MCF 10A (cell line): ENCODE measurements around the gene DUOXA2. TPM values are rescaled to one million over a fixed set of nuclear protein-coding genes. Genes with fewer than 3 reads are reported as not detected.
"Not testable (repeated sequence)": the region's sequence is repeated elsewhere in the genome, so short reads cannot be mapped to it uniquely, and the experiment has no call there.

Source experiments
- BruUV-seq: library from RNA; stranded (reverse); fragments of 400-500 nt; replicated peaks from 2 replicates; lab custom pipeline; 2021; lab: Mats Ljungman, UMichigan
- CTCF ChIA-PET: fragments of 300-600 bp; sonication (Branson Sonifier 250); formaldehyde crosslinking; extraction: SDS; loops from one replicate; lab custom pipeline; 2021; ENCODE audit warnings: antibody characterized with exemption, inconsistent platforms; lab: Yijun Ruan, JAX
- POLR2A ChIA-PET: fragments of 300-600, 350-650 bp; sonication (Branson Sonifier 250); formaldehyde crosslinking; extraction: SDS; loops from one replicate; lab custom pipeline; 2020; ENCODE audit warnings: antibody characterized with exemption, inconsistent platforms; lab: Yijun Ruan, JAX
- DNase-seq: peaks from one replicate; pipeline ENCODE4 v3.0.0-alpha.2; 2018; ENCODE audit not compliant: unreplicated experiment
- H3K27ac Mint-ChIP-seq: one replicate; pipeline ENCODE4 v1.8.0; 2022; ENCODE audit warnings: mild to moderate bottlenecking, low read depth, mixed read lengths; ENCODE audit not compliant: unreplicated experiment
- H3K27me3 Mint-ChIP-seq: one replicate; pipeline ENCODE4 v1.8.0; 2022; ENCODE audit warnings: mixed read lengths; ENCODE audit not compliant: insufficient read depth, unreplicated experiment
- H3K36me3 Mint-ChIP-seq: one replicate; pipeline ENCODE4 v1.8.0; 2022; ENCODE audit warnings: mild to moderate bottlenecking, moderate library complexity, mixed read lengths; ENCODE audit not compliant: insufficient read depth, unreplicated experiment
- H3K4me1 Mint-ChIP-seq: one replicate; pipeline ENCODE4 v1.8.0; 2022; ENCODE audit warnings: mixed read lengths; ENCODE audit not compliant: insufficient read depth, unreplicated experiment
- H3K4me3 Mint-ChIP-seq: one replicate; pipeline ENCODE4 v1.8.0; 2022; ENCODE audit warnings: mild to moderate bottlenecking, moderate library complexity, mixed read lengths; ENCODE audit not compliant: unreplicated experiment
- H3K9me3 Mint-ChIP-seq: one replicate; pipeline ENCODE4 v1.8.0; 2022; ENCODE audit warnings: mixed read lengths; ENCODE audit not compliant: unreplicated experiment
- CTCF ChIP-seq: fragments of 200-600 bp; IDR thresholded peaks from one replicate; pipeline ENCODE4 v1.8.0; 2022; ENCODE audit warnings: antibody characterized with exemption, mild to moderate bottlenecking; ENCODE audit not compliant: unreplicated experiment
- intact Hi-C: fragments of 100-400 bp; cut with micrococcal nuclease; formaldehyde crosslinking; loops from 2 replicates; pipeline ENCODE4 v1.14.1; 2022
- total RNA-seq: library from RNA; stranded (reverse); gene quantifications from 2 replicates; pipeline ENCODE4 v1.2.3, GENCODE V29; 2022

Gene DUOXA2
- total RNA-seq, 1 experiment from 2014 or later = not detected

DNA sequence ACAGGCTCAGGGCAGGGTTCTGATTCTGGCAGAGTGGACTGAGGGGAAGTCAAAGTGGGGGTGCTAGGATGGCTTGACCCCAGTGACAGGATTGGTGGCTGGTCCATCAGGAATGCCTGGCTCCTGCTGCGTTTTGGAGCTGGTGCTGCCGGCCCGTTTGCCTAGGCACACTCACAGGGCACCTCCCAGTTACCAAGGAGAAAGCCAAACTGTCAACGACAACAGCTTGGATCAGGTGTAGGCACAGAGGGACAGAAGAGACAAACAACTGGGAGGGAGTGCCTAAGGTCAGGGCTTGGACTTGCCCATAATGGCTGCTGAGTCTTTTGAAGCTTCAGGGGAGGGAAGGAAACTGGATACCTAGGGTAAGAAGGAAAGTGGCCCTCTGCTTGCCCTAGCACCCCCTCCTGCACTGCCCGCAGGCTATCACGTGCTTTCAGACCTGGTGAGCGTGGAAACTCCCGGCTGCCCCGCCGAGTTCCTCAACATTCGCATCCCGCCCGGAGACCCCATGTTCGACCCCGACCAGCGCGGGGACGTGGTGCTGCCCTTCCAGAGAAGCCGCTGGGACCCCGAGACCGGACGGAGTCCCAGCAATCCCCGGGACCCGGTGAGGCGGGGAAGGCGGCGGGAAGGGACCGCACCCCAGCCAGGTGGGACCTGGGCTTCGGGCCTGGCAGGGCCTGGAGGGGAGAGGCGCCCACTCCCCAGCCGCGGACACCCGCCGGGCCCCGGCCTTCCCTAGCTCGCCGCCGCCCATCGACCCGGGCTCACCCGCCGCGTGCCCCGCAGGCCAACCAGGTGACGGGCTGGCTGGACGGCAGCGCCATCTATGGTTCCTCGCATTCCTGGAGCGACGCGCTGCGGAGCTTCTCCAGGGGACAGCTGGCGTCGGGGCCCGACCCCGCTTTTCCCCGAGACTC is 20.8 kb downstream of the DUOXA2 start:
- no peaks in the 10 kb centered on the region for H3K9me3 Mint-ChIP-seq
- peaks cover 12% of the 10 kb centered on the region for H3K36me3 Mint-ChIP-seq
- H3K4me3 Mint-ChIP-seq = no peak overlapping the region
- BruUV-seq = no TSS peak
- TF ChIP-seq CTCF = no peak
- H3K27ac Mint-ChIP-seq = no peak overlapping the region
- no peaks in the 10 kb centered on the region for H3K27me3 Mint-ChIP-seq
- intact Hi-C loops = no loop called here
- CTCF ChIA-PET = interaction anchor here (0.5 kb wide), 1 partner anchor 83 kb away, joined by 5 read pairs; no protein-coding TSS in a partner anchor
- no peak for DNase-seq
- peaks cover 17% of the 10 kb centered on the region for H3K4me1 Mint-ChIP-seq
- POLR2A ChIA-PET = no interaction called here

- DNase-seq, CTCF ChIA-PET, H3K9me3 Mint-ChIP-seq, H3K27ac Mint-ChIP-seq, POLR2A ChIA-PET, H3K27me3 Mint-ChIP-seq, H3K4me3 Mint-ChIP-seq, BruUV-seq, intact Hi-C loops: not testable (repeated sequence)
- Mint-ChIP-seq H3K36me3 (peaks cover 12% of the 10 kb centered on the region), H3K4me1 (peaks cover 12% of the 10 kb centered on the region)
These were observed 21.7 kb downstream of the DUOXA2 start for GRCh38 chr15:45135705-45136377.

DNA sequence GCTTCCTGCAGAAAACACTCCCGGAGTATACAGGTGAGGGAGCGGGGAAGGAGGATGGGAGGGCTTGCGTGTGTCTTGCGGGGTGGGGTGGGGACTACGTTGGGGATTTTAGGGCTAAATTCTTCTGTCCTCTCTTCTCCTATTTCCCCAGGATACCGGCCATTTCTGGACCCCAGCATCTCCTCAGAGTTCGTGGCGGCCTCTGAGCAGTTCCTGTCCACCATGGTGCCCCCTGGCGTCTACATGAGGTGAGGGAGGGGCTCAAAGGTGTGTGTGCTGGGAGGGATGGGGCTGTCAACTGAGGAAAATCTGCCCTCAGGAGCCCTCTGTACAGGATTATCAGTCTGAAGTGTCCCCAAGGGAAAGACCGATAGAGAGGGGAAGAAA is 22.2 kb downstream of the DUOXA2 start:
- Mint-ChIP-seq H3K36me3 (peaks cover 17% of the 10 kb centered on the region), H3K9me3 (no peaks in the 10 kb centered on the region), H3K27ac (no peak overlapping the region), H3K27me3 (no peaks in the 10 kb centered on the region), H3K4me3 (no peak overlapping the region), H3K4me1 (peaks cover 12% of the 10 kb centered on the region)
- POLR2A ChIA-PET = no interaction called here
- no peak for TF ChIP-seq CTCF
- CTCF ChIA-PET = no interaction called here
- intact Hi-C loops = no loop called here
- no TSS peak for BruUV-seq
- no peak for DNase-seq

DNA sequence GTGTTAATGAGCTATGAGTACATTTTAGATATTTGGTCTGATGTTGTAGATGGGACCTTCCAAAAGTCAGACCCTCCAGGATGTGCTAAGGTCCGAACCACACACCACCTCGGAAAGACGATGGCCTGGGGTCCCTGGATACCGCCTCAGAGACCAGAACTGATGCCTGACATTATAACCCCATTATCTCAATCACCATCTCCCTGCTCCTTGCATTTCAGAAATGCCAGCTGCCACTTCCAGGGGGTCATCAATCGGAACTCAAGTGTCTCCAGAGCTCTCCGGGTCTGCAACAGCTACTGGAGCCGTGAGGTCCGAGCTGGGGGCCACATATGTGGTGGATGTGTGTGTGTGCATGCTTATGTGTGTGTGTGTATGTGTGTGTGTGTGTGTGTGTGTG is 23.6 kb downstream of the DUOXA2 start:
- Mint-ChIP-seq H3K27me3 (no peaks in the 10 kb centered on the region), H3K9me3 (no peaks in the 10 kb centered on the region), H3K4me1 (peaks cover 10% of the 10 kb centered on the region), H3K36me3 (peaks cover 19% of the 10 kb centered on the region), H3K4me3 (no peak overlapping the region), H3K27ac (no peak overlapping the region)
- intact Hi-C loops = no loop called here
- POLR2A ChIA-PET = interaction anchor here (0.6 to 1.2 kb wide), 3 partner anchors 10 to 1728 kb away, joined by 3 read pairs; no protein-coding TSS in a partner anchor
- CTCF ChIA-PET = no interaction called here
- no peak for DNase-seq
- BruUV-seq = no TSS peak
- no peak for TF ChIP-seq CTCF
